PC-9 (cell line): Measurements from ENCODE around the gene SLC35F4. TPM values are rescaled to one million over a fixed set of nuclear protein-coding genes. Genes with fewer than 3 reads are reported as not detected.

Source experiments
- BruUV-seq: library from RNA; stranded (reverse); fragments of 400-500 nt; replicated peaks from 2 replicates; lab custom pipeline; 2021; lab: Mats Ljungman, UMichigan
- CTCF ChIA-PET: fragments of 300-600 bp; sonication (Branson Sonifier 250); formaldehyde crosslinking; loops from one replicate; lab custom pipeline; 2022; ENCODE audit warnings: antibody characterized with exemption; lab: Charles Lee
- POLR2A ChIA-PET: fragments of 300-600 bp; sonication (Branson Sonifier 250); formaldehyde crosslinking; loops from one replicate; lab custom pipeline; 2022; ENCODE audit warnings: antibody characterized with exemption; ENCODE audit not compliant: unreplicated experiment; lab: Charles Lee
- DNase-seq, 2 experiments: peaks; one replicate each; pipeline versions ENCODE4 v3.0.0 to v3.0.0-alpha.2; 2015 to 2022; ENCODE audit warnings: mixed read lengths in 1 of 2
- H2AFZ ChIP-seq: fragments of 200-600 bp; sonication (generic); 2 replicates; pipeline ENCODE4 v1.8.1; 2017; ENCODE audit warnings: antibody characterized with exemption
- H3F3A ChIP-seq: fragments of 200-600 bp; sonication (generic); 2 replicates; pipeline ENCODE4 v1.8.1; 2017; ENCODE audit warnings: antibody characterized with exemption, mild to moderate bottlenecking, low read depth; ENCODE audit not compliant: insufficient read depth
- H3K27ac ChIP-seq: fragments of 200-600 bp; sonication (generic); 2 replicates; pipeline ENCODE4 v1.6.1; 2016; ENCODE audit warnings: mixed run types
- H3K27me3 ChIP-seq: fragments of 200-600 bp; sonication (generic); 2 replicates; pipeline ENCODE4 v1.6.1; 2016; ENCODE audit warnings: low read depth, mixed run types; ENCODE audit not compliant: insufficient read depth
- H3K36me3 ChIP-seq: fragments of 200-600 bp; sonication (generic); 2 replicates; pipeline ENCODE4 v1.6.1; 2016; ENCODE audit warnings: low read depth, mixed run types
- H3K4me1 ChIP-seq: fragments of 200-600 bp; sonication (generic); replicated peaks from 2 replicates; pipeline ENCODE4 v1.6.1; 2016; ENCODE audit warnings: mixed run types; ENCODE audit not compliant: insufficient read depth
- H3K4me2 ChIP-seq: fragments of 200-600 bp; sonication (generic); 2 replicates; pipeline ENCODE4 v1.6.1; 2017; ENCODE audit warnings: mixed run types
- H3K4me3 ChIP-seq: fragments of 200-600 bp; sonication (generic); 2 replicates; pipeline ENCODE4 v1.6.1; 2016; ENCODE audit warnings: mixed run types
- H3K79me2 ChIP-seq: fragments of 200-600 bp; sonication (generic); 2 replicates; pipeline ENCODE4 v1.6.1; 2017; ENCODE audit warnings: low read depth, mixed run types
- H3K9me2 ChIP-seq: fragments of 200-600 bp; sonication (generic); 2 replicates; pipeline ENCODE4 v1.8.1; 2017; ENCODE audit warnings: mild to moderate bottlenecking; ENCODE audit not compliant: insufficient read depth
- H3K9me3 ChIP-seq: fragments of 200-600 bp; sonication (generic); 2 replicates; pipeline ENCODE4 v1.8.1; 2016; ENCODE audit warnings: low read depth; ENCODE audit not compliant: insufficient read depth
- H4K20me1 ChIP-seq: fragments of 200-600 bp; sonication (generic); 2 replicates; pipeline ENCODE4 v1.8.1; 2017; ENCODE audit not compliant: insufficient read depth
- CTCF ChIP-seq: fragments of 200-600 bp; sonication (generic); conservative IDR thresholded peaks from 2 replicates; pipeline ENCODE4 v1.6.1; 2017; ENCODE audit warnings: mixed run types, antibody characterized with exemption, mild to moderate bottlenecking, moderate library complexity
- EZH2 ChIP-seq: fragments of 200-600 bp; sonication (generic); IDR thresholded peaks from 2 replicates; pipeline ENCODE4 v1.8.0; 2017; ENCODE audit warnings: antibody characterized with exemption, low read depth
- intact Hi-C: fragments of 100-400 bp; cut with micrococcal nuclease; formaldehyde crosslinking; loops from one replicate; pipeline ENCODE4 v1.10.0; 2022; ENCODE audit not compliant: unreplicated experiment
- total RNA-seq: library from RNA; stranded (reverse); gene quantifications from 2 replicates; pipeline ENCODE4 v1.2.3, GENCODE V29; 2021

The SLC35F4 gene
- total RNA-seq, 1 experiment from 2014 or later: not detected

- DNase-seq: no peak
- Histone ChIP-seq H3K9me3 (no peaks in the 10 kb centered on the region), H3K36me3 (no peaks in the 10 kb centered on the region), H3K4me1 (no peaks in the 10 kb centered on the region), H3K4me2 (no peak overlapping the region), H3K79me2 (no peaks in the 10 kb centered on the region), H4K20me1 (no peaks in the 10 kb centered on the region), H3K9me2 (no peaks in the 10 kb centered on the region), H3K27ac (no peak overlapping the region), H3K27me3 (no peaks in the 10 kb centered on the region), H2AFZ (no peak overlapping the region), H3F3A (no peaks in the 10 kb centered on the region), H3K4me3 (no peak overlapping the region)
- ChIA-PET POLR2A (no interaction called here), CTCF (no interaction called here)
- intact Hi-C loops: no loop called here
- no TSS peak for BruUV-seq
- no peak for TF ChIP-seq CTCF
- no peak for TF ChIP-seq EZH2
These were observed 128.3 kb downstream of the SLC35F4 start for GRCh38 chr14:57737598-57737997.

- Histone ChIP-seq H3K79me2 (no peaks in the 10 kb centered on the region), H3K36me3 (no peaks in the 10 kb centered on the region), H3K9me2 (no peaks in the 10 kb centered on the region), H3K9me3 (no peaks in the 10 kb centered on the region), H3K27ac (no peak overlapping the region), H3K4me2 (no peak overlapping the region), H4K20me1 (no peaks in the 10 kb centered on the region), H3K4me1 (no peaks in the 10 kb centered on the region), H3K27me3 (no peaks in the 10 kb centered on the region), H3F3A (no peaks in the 10 kb centered on the region), H2AFZ (no peak overlapping the region), H3K4me3 (no peak overlapping the region)
- DNase-seq: no peak
- intact Hi-C loops: no loop called here
- BruUV-seq: no TSS peak
- CTCF ChIA-PET: no interaction called here
- POLR2A ChIA-PET: no interaction called here
- TF ChIP-seq EZH2 (no peak), CTCF (no peak)
These were observed 129.5 kb downstream of the SLC35F4 start for GRCh38 chr14:57736391-57736790.

- intact Hi-C loops: no loop called here
- Histone ChIP-seq H2AFZ (no peak overlapping the region), H3K4me2 (no peak overlapping the region), H3K4me3 (no peak overlapping the region), H4K20me1 (no peaks in the 10 kb centered on the region), H3K36me3 (no peaks in the 10 kb centered on the region), H3K27me3 (no peaks in the 10 kb centered on the region), H3K79me2 (no peaks in the 10 kb centered on the region), H3F3A (no peaks in the 10 kb centered on the region), H3K9me3 (no peaks in the 10 kb centered on the region), H3K27ac (no peak overlapping the region), H3K9me2 (no peaks in the 10 kb centered on the region), H3K4me1 (no peaks in the 10 kb centered on the region)
- TF ChIP-seq EZH2 (no peak), CTCF (no peak)
- DNase-seq: no peak
- no TSS peak for BruUV-seq
- ChIA-PET POLR2A (no interaction called here), CTCF (no interaction called here)
These were observed 130.6 kb downstream of the SLC35F4 start for GRCh38 chr14:57735276-57735675.
